Measurements from ENCODE around the gene TMEM62. TPM values are rescaled to one million over a fixed set of nuclear protein-coding genes. Genes with fewer than 3 reads are reported as not detected.

The TMEM62 gene
- polyA plus RNA-seq, 3 donors, result 10.5 to 11.3 (median 10.8) TPM

- Mint-ChIP-seq H3K27ac (no peak overlapping the region), H3K27me3 (ENCODE audit: low read depth in 3 of 3) (peaks cover 6 to 8% (median 8%) of the 10 kb centered on the region in 3 donors), H3K4me3 (no peak overlapping the region), H3K9me3 (peaks cover 0 to 6% (median 4%) of the 10 kb centered on the region in 7 donors), H3K4me1 (no peaks in the 10 kb centered on the region), H3K36me3 (no peaks in the 10 kb centered on the region)
- Histone ChIP-seq H3K36me3 (replicated peaks in 1 of 2; ENCODE audit: control insufficient read depth in 1 of 2, insufficient read depth in 2 of 2, low read length in 2 of 2) (no peaks in the 10 kb centered on the region), H4K20me1 (ENCODE audit: insufficient read depth, low read length) (no peaks in the 10 kb centered on the region), H3K4me1 (ENCODE audit: control insufficient read depth in 1 of 2, insufficient read depth in 2 of 2, low read length in 2 of 2) (no peaks in the 10 kb centered on the region), H3K79me2 (ENCODE audit: insufficient read depth, low read length) (no peaks in the 10 kb centered on the region), H3K9ac (ENCODE audit: insufficient read depth, low read length, poor library complexity, severe bottlenecking) (no peak overlapping the region), H3K27me3 (ENCODE audit: control insufficient read depth in 2 of 2, insufficient read depth in 2 of 2, low read length in 2 of 2) (no peaks in the 10 kb centered on the region), H3K4me3 (replicated peaks in 1 of 3; ENCODE audit: low read depth in 2 of 3, low read length in 3 of 3) (no peak overlapping the region), H3K27ac (ENCODE audit: low read depth in 1 of 2, low read length in 2 of 2) (no peak overlapping the region), H2AFZ (ENCODE audit: insufficient read depth, low read depth, low read length, poor library complexity, severe bottlenecking) (no peak overlapping the region), H3K4me2 (replicated peaks; ENCODE audit: extremely low read depth, low read length, poor library complexity, severe bottlenecking) (no peak overlapping the region), H3K9me3 (replicated peaks in 1 of 2; ENCODE audit: control insufficient read depth in 1 of 2, insufficient read depth in 1 of 2, low read length in 2 of 2) (no peaks in the 10 kb centered on the region)
- intact Hi-C loops (cut with micrococcal nuclease), result no loop called here
- TF ChIP-seq, protein P1, sequence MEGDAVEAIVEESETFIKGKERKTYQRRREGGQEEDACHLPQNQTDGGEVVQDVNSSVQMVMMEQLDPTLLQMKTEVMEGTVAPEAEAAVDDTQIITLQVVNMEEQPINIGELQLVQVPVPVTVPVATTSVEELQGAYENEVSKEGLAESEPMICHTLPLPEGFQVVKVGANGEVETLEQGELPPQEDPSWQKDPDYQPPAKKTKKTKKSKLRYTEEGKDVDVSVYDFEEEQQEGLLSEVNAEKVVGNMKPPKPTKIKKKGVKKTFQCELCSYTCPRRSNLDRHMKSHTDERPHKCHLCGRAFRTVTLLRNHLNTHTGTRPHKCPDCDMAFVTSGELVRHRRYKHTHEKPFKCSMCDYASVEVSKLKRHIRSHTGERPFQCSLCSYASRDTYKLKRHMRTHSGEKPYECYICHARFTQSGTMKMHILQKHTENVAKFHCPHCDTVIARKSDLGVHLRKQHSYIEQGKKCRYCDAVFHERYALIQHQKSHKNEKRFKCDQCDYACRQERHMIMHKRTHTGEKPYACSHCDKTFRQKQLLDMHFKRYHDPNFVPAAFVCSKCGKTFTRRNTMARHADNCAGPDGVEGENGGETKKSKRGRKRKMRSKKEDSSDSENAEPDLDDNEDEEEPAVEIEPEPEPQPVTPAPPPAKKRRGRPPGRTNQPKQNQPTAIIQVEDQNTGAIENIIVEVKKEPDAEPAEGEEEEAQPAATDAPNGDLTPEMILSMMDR (IDR thresholded peaks at IDR 0.05), result no peak
- DNase-seq, result no peak
- whole genome bisulfite sequencing (ENCODE audit: insufficient coverage), result 83% methylated on average over 1 of the region's 6 CpGs
Measured at GRCh38 chr15:43214592-43215295, 81.4 kb downstream of the TMEM62 start.

DNA sequence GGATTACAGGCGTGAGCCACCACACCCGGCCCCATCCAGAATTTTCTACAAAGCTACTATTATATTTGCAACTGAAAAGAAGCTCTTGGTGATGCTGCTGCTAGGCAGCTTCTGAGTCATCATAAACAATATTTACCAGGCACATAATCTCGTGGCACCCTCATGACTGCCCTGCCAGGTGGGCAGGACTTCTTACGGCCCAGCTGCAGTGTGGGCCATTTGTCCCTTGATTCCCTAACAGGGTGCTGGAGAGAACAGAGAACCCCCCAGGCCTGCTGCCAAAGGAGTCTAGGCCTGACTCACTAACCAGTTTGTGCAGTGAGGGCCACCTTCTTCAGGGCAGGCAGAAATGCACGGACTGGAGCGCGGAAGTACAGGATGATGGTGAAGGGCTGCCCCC is 82.6 kb downstream of the TMEM62 start:
- Histone ChIP-seq H2AFZ (ENCODE audit: insufficient read depth, low read depth, low read length, poor library complexity, severe bottlenecking) (no peak overlapping the region), H3K36me3 (replicated peaks in 1 of 2; ENCODE audit: control insufficient read depth in 1 of 2, insufficient read depth in 2 of 2, low read length in 2 of 2) (no peaks in the 10 kb centered on the region), H3K4me3 (replicated peaks in 1 of 3; ENCODE audit: low read depth in 2 of 3, low read length in 3 of 3) (no peak overlapping the region), H4K20me1 (ENCODE audit: insufficient read depth, low read length) (no peaks in the 10 kb centered on the region), H3K79me2 (ENCODE audit: insufficient read depth, low read length) (no peaks in the 10 kb centered on the region), H3K4me2 (replicated peaks; ENCODE audit: extremely low read depth, low read length, poor library complexity, severe bottlenecking) (no peak overlapping the region), H3K27ac (ENCODE audit: low read depth in 1 of 2, low read length in 2 of 2) (no peak overlapping the region), H3K9ac (ENCODE audit: insufficient read depth, low read length, poor library complexity, severe bottlenecking) (no peak overlapping the region), H3K4me1 (ENCODE audit: control insufficient read depth in 1 of 2, insufficient read depth in 2 of 2, low read length in 2 of 2) (no peaks in the 10 kb centered on the region), H3K27me3 (ENCODE audit: control insufficient read depth in 2 of 2, insufficient read depth in 2 of 2, low read length in 2 of 2) (no peaks in the 10 kb centered on the region), H3K9me3 (replicated peaks in 1 of 2; ENCODE audit: control insufficient read depth in 1 of 2, insufficient read depth in 1 of 2, low read length in 2 of 2) (no peaks in the 10 kb centered on the region)
- H3K27ac Mint-ChIP-seq, result no peak overlapping the region
- H3K4me3 Mint-ChIP-seq, result no peak overlapping the region
- H3K9me3 Mint-ChIP-seq, result peaks cover 0 to 6% (median 4%) of the 10 kb centered on the region in 7 donors
- no peaks in the 10 kb centered on the region for H3K4me1 Mint-ChIP-seq
- intact Hi-C loops (cut with micrococcal nuclease), result no loop called here
- TF ChIP-seq, protein P1 (IDR thresholded peaks at IDR 0.05), result no peak
- no peaks in the 10 kb centered on the region for H3K36me3 Mint-ChIP-seq
- H3K27me3 Mint-ChIP-seq (ENCODE audit: low read depth in 3 of 3), result peaks cover 1 to 8% (median 5%) of the 10 kb centered on the region in 3 donors
- WGBS (ENCODE audit: insufficient coverage), result 90% methylated on average over 4 of the region's 7 CpGs
- no peak for DNase-seq
